Measurements from ENCODE around the gene SLC37A4. TPM values are rescaled to one million over a fixed set of nuclear protein-coding genes. Genes with fewer than 3 reads are reported as not detected.
A peak's percentile ranks its signal among the peaks of the same experiment; 100 is the strongest.

The SLC37A4 gene
- total and polyA plus RNA-seq, 2 of the 13 experiments (the other 11 are each of a cell fraction or from before 2014, with no cell fraction given): 43.0 to 56.1 TPM

- no peak for TF ChIP-seq ZNF660 (CRISPR knock-in tag; IDR thresholded peaks at IDR 0.05; ENCODE audit: borderline replicate concordance, low read depth)
- TF ChIP-seq, protein P1, sequence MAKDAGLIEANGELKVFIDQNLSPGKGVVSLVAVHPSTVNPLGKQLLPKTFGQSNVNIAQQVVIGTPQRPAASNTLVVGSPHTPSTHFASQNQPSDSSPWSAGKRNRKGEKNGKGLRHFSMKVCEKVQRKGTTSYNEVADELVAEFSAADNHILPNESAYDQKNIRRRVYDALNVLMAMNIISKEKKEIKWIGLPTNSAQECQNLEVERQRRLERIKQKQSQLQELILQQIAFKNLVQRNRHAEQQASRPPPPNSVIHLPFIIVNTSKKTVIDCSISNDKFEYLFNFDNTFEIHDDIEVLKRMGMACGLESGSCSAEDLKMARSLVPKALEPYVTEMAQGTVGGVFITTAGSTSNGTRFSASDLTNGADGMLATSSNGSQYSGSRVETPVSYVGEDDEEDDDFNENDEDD (CRISPR knock-in tag; IDR thresholded peaks at IDR 0.05; ENCODE audit: borderline replicate concordance): no peak
- TF ChIP-seq, protein P2, sequence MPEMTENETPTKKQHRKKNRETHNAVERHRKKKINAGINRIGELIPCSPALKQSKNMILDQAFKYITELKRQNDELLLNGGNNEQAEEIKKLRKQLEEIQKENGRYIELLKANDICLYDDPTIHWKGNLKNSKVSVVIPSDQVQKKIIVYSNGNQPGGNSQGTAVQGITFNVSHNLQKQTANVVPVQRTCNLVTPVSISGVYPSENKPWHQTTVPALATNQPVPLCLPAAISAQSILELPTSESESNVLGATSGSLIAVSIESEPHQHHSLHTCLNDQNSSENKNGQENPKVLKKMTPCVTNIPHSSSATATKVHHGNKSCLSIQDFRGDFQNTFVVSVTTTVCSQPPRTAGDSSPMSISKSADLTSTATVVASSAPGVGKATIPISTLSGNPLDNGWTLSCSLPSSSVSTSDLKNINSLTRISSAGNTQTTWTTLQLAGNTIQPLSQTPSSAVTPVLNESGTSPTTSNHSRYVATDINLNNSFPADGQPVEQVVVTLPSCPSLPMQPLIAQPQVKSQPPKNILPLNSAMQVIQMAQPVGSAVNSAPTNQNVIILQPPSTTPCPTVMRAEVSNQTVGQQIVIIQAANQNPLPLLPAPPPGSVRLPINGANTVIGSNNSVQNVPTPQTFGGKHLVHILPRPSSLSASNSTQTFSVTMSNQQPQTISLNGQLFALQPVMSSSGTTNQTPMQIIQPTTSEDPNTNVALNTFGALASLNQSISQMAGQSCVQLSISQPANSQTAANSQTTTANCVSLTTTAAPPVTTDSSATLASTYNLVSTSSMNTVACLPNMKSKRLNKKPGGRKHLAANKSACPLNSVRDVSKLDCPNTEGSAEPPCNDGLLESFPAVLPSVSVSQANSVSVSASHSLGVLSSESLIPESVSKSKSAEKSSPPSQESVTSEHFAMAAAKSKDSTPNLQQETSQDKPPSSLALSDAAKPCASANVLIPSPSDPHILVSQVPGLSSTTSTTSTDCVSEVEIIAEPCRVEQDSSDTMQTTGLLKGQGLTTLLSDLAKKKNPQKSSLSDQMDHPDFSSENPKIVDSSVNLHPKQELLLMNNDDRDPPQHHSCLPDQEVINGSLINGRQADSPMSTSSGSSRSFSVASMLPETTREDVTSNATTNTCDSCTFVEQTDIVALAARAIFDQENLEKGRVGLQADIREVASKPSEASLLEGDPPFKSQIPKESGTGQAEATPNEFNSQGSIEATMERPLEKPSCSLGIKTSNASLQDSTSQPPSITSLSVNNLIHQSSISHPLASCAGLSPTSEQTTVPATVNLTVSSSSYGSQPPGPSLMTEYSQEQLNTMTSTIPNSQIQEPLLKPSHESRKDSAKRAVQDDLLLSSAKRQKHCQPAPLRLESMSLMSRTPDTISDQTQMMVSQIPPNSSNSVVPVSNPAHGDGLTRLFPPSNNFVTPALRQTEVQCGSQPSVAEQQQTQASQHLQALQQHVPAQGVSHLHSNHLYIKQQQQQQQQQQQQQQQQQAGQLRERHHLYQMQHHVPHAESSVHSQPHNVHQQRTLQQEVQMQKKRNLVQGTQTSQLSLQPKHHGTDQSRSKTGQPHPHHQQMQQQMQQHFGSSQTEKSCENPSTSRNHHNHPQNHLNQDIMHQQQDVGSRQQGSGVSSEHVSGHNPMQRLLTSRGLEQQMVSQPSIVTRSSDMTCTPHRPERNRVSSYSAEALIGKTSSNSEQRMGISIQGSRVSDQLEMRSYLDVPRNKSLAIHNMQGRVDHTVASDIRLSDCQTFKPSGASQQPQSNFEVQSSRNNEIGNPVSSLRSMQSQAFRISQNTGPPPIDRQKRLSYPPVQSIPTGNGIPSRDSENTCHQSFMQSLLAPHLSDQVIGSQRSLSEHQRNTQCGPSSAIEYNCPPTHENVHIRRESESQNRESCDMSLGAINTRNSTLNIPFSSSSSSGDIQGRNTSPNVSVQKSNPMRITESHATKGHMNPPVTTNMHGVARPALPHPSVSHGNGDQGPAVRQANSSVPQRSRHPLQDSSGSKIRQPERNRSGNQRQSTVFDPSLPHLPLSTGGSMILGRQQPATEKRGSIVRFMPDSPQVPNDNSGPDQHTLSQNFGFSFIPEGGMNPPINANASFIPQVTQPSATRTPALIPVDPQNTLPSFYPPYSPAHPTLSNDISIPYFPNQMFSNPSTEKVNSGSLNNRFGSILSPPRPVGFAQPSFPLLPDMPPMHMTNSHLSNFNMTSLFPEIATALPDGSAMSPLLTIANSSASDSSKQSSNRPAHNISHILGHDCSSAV (CRISPR knock-in tag; IDR thresholded peaks at IDR 0.05; ENCODE audit: borderline replicate concordance): no peak
- TF ChIP-seq, protein P3, sequence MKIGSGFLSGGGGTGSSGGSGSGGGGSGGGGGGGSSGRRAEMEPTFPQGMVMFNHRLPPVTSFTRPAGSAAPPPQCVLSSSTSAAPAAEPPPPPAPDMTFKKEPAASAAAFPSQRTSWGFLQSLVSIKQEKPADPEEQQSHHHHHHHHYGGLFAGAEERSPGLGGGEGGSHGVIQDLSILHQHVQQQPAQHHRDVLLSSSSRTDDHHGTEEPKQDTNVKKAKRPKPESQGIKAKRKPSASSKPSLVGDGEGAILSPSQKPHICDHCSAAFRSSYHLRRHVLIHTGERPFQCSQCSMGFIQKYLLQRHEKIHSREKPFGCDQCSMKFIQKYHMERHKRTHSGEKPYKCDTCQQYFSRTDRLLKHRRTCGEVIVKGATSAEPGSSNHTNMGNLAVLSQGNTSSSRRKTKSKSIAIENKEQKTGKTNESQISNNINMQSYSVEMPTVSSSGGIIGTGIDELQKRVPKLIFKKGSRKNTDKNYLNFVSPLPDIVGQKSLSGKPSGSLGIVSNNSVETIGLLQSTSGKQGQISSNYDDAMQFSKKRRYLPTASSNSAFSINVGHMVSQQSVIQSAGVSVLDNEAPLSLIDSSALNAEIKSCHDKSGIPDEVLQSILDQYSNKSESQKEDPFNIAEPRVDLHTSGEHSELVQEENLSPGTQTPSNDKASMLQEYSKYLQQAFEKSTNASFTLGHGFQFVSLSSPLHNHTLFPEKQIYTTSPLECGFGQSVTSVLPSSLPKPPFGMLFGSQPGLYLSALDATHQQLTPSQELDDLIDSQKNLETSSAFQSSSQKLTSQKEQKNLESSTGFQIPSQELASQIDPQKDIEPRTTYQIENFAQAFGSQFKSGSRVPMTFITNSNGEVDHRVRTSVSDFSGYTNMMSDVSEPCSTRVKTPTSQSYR (CRISPR knock-in tag; IDR thresholded peaks at IDR 0.05; ENCODE audit: borderline replicate concordance): peak; percentile 67; the same call in 1 of the 2 replicates
- no peak for TF ChIP-seq POLR2AphosphoS2 (IDR thresholded peaks at IDR 0.05; ENCODE audit: low read depth, low read length)
- no peak for TF ChIP-seq GMEB2 (CRISPR knock-in tag; IDR thresholded peaks at IDR 0.05; ENCODE audit: low read depth)
- TF ChIP-seq ZNF737 (CRISPR knock-in tag; IDR thresholded peaks at IDR 0.05; ENCODE audit: borderline replicate concordance): no peak
- TF ChIP-seq, protein P4, sequence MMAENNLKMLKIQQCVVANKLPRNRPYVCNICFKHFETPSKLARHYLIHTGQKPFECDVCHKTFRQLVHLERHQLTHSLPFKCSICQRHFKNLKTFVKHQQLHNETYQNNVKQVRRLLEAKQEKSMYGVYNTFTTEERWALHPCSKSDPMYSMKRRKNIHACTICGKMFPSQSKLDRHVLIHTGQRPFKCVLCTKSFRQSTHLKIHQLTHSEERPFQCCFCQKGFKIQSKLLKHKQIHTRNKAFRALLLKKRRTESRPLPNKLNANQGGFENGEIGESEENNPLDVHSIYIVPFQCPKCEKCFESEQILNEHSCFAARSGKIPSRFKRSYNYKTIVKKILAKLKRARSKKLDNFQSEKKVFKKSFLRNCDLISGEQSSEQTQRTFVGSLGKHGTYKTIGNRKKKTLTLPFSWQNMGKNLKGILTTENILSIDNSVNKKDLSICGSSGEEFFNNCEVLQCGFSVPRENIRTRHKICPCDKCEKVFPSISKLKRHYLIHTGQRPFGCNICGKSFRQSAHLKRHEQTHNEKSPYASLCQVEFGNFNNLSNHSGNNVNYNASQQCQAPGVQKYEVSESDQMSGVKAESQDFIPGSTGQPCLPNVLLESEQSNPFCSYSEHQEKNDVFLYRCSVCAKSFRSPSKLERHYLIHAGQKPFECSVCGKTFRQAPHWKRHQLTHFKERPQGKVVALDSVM (CRISPR knock-in tag; IDR thresholded peaks at IDR 0.05): no peak
- no peak for TF ChIP-seq ZBTB37 (CRISPR knock-in tag; IDR thresholded peaks at IDR 0.05)
- no peak for TF ChIP-seq PHF5A (CRISPR knock-in tag; IDR thresholded peaks at IDR 0.05; ENCODE audit: low read depth, unreplicated experiment)
- TF ChIP-seq GPN1 (CRISPR knock-in tag; IDR thresholded peaks at IDR 0.05; ENCODE audit: borderline replicate concordance): no peak
Observed at GRCh38 chr11:119026970-119027369, 3.7 kb downstream of the SLC37A4 start (continued).

Measured in HepG2 (cell line).